Measurements from ENCODE around the gene SMIM11.

- TF ChIP-seq POLR2AphosphoS5 (IDR thresholded peaks at IDR 0.05; ENCODE audit: low read depth, low read length): no peak
- TF ChIP-seq REST (IDR thresholded peaks at IDR 0.05; ENCODE audit: insufficient read depth in 1 of 2, low read depth in 2 of 2, low read length in 2 of 2): no peak
- no peak for TF ChIP-seq SIN3A (IDR thresholded peaks at IDR 0.05; ENCODE audit: borderline replicate concordance, insufficient read depth, low read length)
- no peak for TF ChIP-seq TAF1 (IDR thresholded peaks at IDR 0.05; ENCODE audit: borderline replicate concordance, insufficient read depth, low read length)
- no peak for TF ChIP-seq FOXP2 (optimal IDR thresholded peaks at IDR 0.05; ENCODE audit: borderline replicate concordance, extremely low read depth, extremely low read length, insufficient read depth)
Measured at GRCh38 chr21:34345892-34346291, 29.4 kb upstream of the SMIM11 start.
